ENCODE measurements around the gene FBN2.

FBN2 gene

DNA sequence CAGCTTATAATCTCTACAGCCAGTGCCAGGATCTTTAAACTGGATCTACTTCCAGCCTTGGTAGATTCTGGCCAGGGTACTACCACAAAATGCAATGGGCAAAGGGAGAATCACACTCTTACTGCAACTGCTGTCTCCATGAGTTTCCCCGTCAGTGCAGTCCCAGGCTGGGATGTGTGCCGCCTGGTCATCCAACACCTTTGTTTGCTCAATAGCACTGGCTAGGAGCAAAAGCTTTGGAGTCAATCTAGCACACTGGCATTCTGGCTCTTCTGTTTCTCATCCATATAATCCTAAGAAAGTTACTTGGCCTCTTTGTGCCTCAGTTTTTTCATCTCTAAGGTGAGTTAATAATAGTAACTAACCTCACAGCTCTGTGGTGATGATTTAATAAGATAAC, 96.9 kb downstream of the FBN2 start:
- Mint-ChIP-seq H3K36me3 (ENCODE audit: low read depth) (no peaks in the 10 kb centered on the region), H3K4me1 (ENCODE audit: low read depth) (no peaks in the 10 kb centered on the region), H3K27ac (no peak overlapping the region), H3K9me3 (no peaks in the 10 kb centered on the region), H3K27me3 (ENCODE audit: low read depth) (no peaks in the 10 kb centered on the region), H3K4me3 (no peak overlapping the region)

DNA sequence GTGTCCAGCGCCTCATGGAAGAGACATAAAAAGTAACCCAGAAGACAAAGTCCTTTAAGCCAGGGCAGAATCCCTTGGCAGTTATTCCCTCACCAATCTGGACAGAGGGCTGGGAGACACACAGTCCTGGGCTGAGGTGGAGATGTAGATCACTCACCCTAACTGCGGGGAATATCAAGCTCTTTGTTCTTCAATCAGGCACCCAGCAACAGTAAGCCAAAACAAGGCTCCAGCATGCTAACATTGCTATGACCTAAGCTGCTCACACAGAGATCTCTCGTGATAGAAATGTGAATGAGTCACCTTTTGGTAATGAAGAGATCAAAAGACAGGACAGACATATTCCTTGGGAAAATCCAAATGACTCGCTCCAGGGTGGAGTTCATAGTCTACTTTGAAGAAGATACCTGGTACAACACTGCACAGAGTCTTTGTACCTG, 101.3 kb downstream of the FBN2 start:
- Mint-ChIP-seq H3K9me3 (no peaks in the 10 kb centered on the region), H3K27ac (no peak overlapping the region), H3K27me3 (ENCODE audit: low read depth) (no peaks in the 10 kb centered on the region), H3K4me1 (ENCODE audit: low read depth) (no peaks in the 10 kb centered on the region), H3K4me3 (no peak overlapping the region), H3K36me3 (ENCODE audit: low read depth) (no peaks in the 10 kb centered on the region)

DNA sequence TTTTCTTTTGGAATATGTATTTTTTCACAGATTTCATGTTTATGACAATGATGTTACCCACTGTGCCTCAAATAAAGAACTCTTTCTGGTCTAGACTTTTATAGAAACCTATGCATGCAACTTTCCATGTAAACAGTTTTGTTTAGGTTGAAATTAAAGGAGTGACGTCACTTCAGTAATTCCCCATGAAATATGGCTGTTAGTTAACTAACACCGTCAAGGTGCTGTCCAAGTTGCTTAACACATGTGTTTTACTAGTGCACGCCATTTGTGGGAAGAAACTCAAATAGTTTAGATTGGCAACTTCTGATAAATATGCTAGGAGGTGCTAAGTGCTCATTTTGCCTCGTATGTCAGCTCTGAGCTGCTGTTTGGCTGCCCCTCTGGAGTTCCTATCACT, 102.2 kb downstream of the FBN2 start:
- Mint-ChIP-seq H3K36me3 (ENCODE audit: low read depth) (no peaks in the 10 kb centered on the region), H3K27ac (no peak overlapping the region), H3K9me3 (no peaks in the 10 kb centered on the region), H3K4me3 (no peak overlapping the region), H3K27me3 (ENCODE audit: low read depth) (no peaks in the 10 kb centered on the region), H3K4me1 (ENCODE audit: low read depth) (no peaks in the 10 kb centered on the region)

DNA sequence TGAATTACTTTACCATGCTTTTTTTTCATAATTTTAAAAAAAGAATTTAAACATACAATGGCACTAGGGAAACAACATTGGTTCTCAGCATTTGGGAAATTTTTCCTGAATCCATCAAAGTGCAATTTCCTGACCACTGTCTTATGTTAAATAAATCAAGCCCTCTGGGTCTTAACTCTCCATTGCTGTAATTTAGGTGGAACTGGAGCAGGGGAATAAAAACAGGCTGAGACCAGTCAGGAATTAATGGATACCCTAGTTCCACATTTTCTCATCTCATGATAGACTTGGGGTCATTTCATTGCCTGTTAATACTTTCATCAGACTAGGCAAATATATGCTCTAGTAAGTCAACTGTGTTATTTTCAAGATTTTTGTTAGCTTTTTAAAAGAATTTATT, 103.1 kb downstream of the FBN2 start:
- Mint-ChIP-seq H3K36me3 (ENCODE audit: low read depth) (no peaks in the 10 kb centered on the region), H3K4me3 (no peak overlapping the region), H3K9me3 (no peaks in the 10 kb centered on the region), H3K27ac (no peak overlapping the region), H3K27me3 (ENCODE audit: low read depth) (no peaks in the 10 kb centered on the region), H3K4me1 (ENCODE audit: low read depth) (no peaks in the 10 kb centered on the region)

DNA sequence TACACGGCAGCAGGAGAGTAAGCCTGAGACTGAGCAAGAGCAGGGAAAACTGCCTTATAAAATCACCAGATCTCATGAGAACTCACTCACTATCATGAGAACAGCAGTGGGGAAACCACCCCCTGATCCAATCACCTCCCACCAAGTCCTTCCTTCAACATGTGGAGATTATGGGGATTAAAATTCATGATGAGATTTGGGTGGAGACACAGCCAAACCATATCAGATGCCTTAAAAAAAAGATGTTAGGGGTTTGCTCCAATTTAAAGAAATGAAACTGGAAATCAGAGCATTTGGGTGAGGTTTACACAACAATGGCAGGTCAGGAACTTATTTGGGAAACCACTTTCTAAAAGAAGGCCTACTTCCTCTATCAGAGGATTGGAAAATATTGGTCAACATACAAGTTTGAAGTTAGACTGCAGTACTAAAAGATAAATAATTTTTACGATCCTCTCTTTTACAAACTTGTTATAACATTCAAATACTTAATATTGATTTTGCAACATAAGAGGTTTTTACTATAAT, 105.1 kb downstream of the FBN2 start:
- no peaks in the 10 kb centered on the region for H3K9me3 Mint-ChIP-seq
- H3K4me1 Mint-ChIP-seq (ENCODE audit: low read depth): no peaks in the 10 kb centered on the region
- no peaks in the 10 kb centered on the region for H3K36me3 Mint-ChIP-seq (ENCODE audit: low read depth)
- no peak overlapping the region for H3K4me3 Mint-ChIP-seq
- no peaks in the 10 kb centered on the region for H3K27me3 Mint-ChIP-seq (ENCODE audit: low read depth)
- no peak overlapping the region for H3K27ac Mint-ChIP-seq

DNA sequence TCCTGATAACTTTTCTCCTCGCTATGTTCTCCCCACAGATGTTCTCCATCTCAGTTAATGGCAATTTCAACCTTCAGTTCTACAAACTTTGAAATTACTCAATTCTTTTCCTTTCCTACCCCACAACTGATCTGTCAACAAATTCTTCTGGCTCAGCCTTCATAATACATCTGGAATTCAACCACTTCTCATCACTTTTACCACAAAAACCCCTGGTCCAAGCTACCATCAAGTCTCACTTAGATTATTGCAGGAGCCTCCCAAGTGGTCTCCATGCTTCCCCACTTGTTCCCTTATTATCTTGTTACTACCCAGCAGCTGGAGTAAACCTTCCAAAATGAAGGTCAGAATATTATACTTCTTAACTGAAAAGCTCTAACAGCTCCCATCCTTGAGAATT, 110.1 kb downstream of the FBN2 start:
- Mint-ChIP-seq H3K36me3 (ENCODE audit: low read depth) (no peaks in the 10 kb centered on the region), H3K4me1 (ENCODE audit: low read depth) (no peaks in the 10 kb centered on the region), H3K27me3 (ENCODE audit: low read depth) (no peaks in the 10 kb centered on the region), H3K27ac (no peak overlapping the region), H3K9me3 (no peaks in the 10 kb centered on the region), H3K4me3 (no peak overlapping the region)

DNA sequence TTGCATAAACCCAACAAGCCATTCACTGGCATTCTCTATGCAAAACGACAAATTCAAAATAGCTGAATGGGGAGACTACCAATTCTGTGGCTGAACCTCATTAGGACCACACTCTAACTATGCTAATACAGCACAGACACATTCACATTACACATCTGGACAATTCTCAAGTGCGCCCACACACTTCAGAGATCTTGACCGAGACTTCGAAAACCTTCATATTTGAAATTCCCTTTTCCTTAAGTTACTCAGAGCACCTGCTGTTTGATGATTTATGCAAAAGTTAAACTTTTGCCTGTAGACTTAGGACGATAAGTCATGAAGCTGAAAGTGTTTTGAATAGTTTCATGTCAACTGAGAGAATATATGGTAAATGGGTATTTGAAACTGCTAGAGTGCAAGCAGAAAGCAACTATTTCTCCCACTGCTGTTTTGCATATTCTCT, 111.9 kb downstream of the FBN2 start:
- no peak overlapping the region for H3K4me3 Mint-ChIP-seq
- H3K9me3 Mint-ChIP-seq: no peaks in the 10 kb centered on the region
- no peaks in the 10 kb centered on the region for H3K36me3 Mint-ChIP-seq (ENCODE audit: low read depth)
- H3K27ac Mint-ChIP-seq: no peak overlapping the region
- H3K27me3 Mint-ChIP-seq (ENCODE audit: low read depth): no peaks in the 10 kb centered on the region
- no peaks in the 10 kb centered on the region for H3K4me1 Mint-ChIP-seq (ENCODE audit: low read depth)

DNA sequence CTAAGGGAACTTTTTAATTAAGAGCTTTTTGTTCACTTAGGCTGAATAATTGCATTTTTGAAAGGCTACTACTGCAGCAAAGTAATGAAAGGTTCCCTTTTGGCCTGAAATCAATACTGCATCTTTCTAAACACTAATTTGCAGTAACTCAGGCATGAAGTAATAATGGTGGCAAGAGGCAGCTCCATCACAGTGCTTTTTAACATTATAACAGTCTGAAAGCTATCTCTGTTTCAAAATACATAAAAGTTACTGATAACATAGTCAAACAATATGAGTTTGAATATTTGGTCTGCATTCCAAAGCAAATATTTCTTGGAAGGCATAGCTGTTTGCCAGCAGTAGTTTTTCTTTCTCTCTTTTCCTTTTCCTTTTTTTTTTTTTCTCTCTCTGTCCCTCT, 113.4 kb downstream of the FBN2 start:
- H3K9me3 Mint-ChIP-seq: no peaks in the 10 kb centered on the region
- H3K27me3 Mint-ChIP-seq (ENCODE audit: low read depth): no peaks in the 10 kb centered on the region
- no peak overlapping the region for H3K4me3 Mint-ChIP-seq
- H3K36me3 Mint-ChIP-seq (ENCODE audit: low read depth): no peaks in the 10 kb centered on the region
- H3K4me1 Mint-ChIP-seq (ENCODE audit: low read depth): no peaks in the 10 kb centered on the region
- H3K27ac Mint-ChIP-seq: no peak overlapping the region

DNA sequence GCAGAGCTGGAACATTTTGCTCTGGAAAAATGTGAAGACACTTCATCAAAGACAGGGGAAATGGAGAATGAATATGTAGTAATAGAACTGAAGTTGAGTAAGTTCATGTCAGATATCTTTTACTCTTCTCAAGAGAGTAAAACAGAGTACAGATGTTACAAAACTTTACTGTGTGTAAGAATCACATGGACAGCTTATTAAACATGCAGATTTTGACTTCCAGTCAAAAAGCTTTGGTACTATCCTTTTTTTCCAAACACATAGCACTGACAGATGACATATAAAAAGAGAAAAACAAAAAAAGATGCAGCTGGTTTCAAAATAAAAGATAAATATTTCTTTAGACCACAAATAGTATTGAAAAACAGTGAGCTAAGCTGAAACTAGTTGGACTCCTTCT, 115.4 kb downstream of the FBN2 start:
- no peaks in the 10 kb centered on the region for H3K27me3 Mint-ChIP-seq (ENCODE audit: low read depth)
- no peak overlapping the region for H3K4me3 Mint-ChIP-seq
- no peaks in the 10 kb centered on the region for H3K4me1 Mint-ChIP-seq (ENCODE audit: low read depth)
- H3K27ac Mint-ChIP-seq: no peak overlapping the region
- H3K36me3 Mint-ChIP-seq (ENCODE audit: low read depth): no peaks in the 10 kb centered on the region
- no peaks in the 10 kb centered on the region for H3K9me3 Mint-ChIP-seq

DNA sequence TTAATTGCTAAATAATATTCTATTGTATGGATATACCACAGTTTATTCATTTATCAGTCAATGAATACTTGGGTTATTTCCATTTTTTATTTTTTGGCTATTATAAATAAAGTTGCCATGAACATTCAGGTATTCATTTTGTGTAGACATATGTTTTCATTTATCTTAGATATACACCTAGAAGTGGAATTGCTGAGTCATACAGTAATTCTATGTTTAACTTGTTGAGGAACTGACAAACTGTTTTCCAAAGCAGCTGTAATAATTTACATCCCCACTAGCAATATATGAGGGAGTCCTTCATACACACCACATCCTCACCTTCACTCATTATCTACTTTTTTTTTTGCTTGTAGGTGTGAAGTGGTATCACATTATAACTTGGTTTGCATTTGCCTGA, 123.6 kb downstream of the FBN2 start:
- H3K4me1 Mint-ChIP-seq (ENCODE audit: low read depth): no peaks in the 10 kb centered on the region
- H3K4me3 Mint-ChIP-seq: no peak overlapping the region
- no peaks in the 10 kb centered on the region for H3K36me3 Mint-ChIP-seq (ENCODE audit: low read depth)
- no peak overlapping the region for H3K27ac Mint-ChIP-seq
- no peaks in the 10 kb centered on the region for H3K9me3 Mint-ChIP-seq
- no peaks in the 10 kb centered on the region for H3K27me3 Mint-ChIP-seq (ENCODE audit: low read depth)

DNA sequence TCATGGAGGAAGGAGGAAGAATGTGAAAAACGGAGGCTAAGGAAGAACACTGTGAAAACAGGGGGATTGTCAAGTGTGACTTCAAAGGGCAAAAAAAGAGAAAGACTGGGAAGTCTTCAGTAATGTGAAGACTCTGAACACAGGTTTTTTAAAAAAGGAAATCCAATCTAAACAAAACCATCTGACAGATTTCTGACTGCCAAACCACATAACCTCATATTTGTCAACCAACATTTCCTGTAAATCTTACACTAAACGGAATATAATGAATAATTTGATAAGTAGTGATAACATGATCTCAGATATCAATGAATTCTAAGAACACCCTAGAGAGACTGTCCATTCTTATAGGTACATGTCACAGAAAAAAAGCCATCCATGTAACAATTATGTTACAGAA, 124.7 kb downstream of the FBN2 start:
- no peaks in the 10 kb centered on the region for H3K9me3 Mint-ChIP-seq
- H3K4me1 Mint-ChIP-seq (ENCODE audit: low read depth): no peaks in the 10 kb centered on the region
- H3K36me3 Mint-ChIP-seq (ENCODE audit: low read depth): no peaks in the 10 kb centered on the region
- H3K27ac Mint-ChIP-seq: no peak overlapping the region
- H3K27me3 Mint-ChIP-seq (ENCODE audit: low read depth): no peaks in the 10 kb centered on the region
- no peak overlapping the region for H3K4me3 Mint-ChIP-seq

DNA sequence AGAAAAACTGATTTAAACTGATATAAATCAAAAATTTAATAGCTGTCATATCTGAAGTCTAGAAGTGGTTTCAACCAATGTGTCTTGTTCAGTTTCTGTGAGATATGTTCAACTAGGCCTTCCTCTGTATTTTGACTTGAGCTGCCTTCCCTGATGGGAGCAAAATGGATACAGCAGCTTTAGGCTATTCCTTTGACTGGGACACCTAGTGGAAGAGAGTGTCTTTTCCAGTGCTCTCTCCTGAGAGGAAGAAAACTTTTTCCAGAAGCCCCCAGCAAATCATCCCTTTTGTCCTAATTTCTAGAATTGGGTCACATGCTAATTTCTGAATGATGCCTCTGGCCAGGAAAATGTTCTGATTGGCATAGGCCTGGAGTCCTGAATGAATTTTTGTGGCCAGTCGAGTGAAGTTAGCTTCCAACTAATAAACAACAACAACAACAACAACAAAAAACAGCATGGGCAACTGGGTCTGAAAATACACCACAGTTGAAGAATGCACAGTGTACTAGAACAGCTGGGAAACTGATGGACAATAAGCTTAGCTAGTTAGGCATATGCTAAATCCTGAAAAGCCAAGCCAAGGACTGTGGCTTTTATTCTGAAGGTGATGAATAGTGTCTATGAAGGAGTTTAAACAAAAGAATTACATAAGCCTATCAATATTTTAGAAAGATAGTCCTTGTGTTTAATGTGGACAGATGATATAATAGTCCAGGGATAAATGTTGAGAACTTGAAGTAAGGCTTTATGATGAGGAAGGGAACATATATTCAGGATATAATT, 125.7 kb downstream of the FBN2 start:
- Mint-ChIP-seq H3K27me3 (ENCODE audit: low read depth) (no peaks in the 10 kb centered on the region), H3K9me3 (no peaks in the 10 kb centered on the region), H3K36me3 (ENCODE audit: low read depth) (no peaks in the 10 kb centered on the region), H3K27ac (no peak overlapping the region), H3K4me3 (no peak overlapping the region), H3K4me1 (ENCODE audit: low read depth) (no peaks in the 10 kb centered on the region)

DNA sequence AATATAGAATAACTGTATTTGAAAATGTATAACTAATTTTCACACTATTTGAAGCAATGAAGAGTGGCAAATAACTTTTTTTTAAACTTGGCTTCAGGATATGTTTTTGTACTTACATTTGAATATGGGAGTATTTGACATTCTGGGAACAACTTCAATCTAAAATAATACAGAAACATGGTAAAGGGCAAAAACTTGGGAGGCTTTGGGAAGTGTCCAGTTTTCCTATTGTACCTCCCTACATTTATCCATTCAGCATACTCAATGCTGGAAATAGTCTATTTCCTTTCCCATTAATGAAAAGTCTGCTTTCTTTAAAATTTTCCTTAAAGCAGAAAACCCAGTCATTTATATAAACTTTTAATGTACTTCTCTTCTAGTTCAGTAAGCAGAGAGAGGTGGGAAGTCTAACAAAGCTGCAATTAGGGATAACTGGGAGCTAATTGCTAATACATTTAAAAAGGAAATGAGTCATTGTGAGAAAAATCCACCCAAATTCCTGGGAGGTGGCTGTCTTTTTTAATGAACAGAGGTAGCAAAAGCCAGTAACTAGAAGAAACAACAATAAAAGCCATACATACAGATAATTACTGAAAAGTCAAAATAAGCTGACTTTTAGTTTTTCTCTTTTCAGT, 128.8 kb downstream of the FBN2 start:
- H3K27ac Mint-ChIP-seq: no peak overlapping the region
- H3K27me3 Mint-ChIP-seq (ENCODE audit: low read depth): no peaks in the 10 kb centered on the region
- no peaks in the 10 kb centered on the region for H3K9me3 Mint-ChIP-seq
- H3K36me3 Mint-ChIP-seq (ENCODE audit: low read depth): no peaks in the 10 kb centered on the region
- no peak overlapping the region for H3K4me3 Mint-ChIP-seq
- H3K4me1 Mint-ChIP-seq (ENCODE audit: low read depth): no peaks in the 10 kb centered on the region

DNA sequence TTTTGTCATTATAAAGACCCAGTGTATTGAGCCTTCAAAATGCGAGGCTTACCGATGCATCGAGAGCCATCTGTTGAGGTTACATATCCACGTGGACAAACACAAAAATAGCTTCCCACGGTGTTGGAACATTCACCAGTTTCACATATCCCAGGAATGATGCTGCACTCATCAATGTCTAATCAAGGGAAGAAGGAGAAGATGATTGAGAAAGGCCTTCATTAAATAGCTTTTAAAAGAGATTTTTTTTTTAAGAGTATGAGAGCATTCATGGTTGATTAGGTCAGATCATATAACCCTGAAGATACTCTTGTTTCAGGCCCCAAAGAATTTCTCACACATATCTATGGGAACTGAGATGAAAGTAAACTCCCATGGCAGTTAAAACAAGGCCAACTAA, 129.4 kb downstream of the FBN2 start:
- H3K9me3 Mint-ChIP-seq: no peaks in the 10 kb centered on the region
- no peaks in the 10 kb centered on the region for H3K27me3 Mint-ChIP-seq (ENCODE audit: low read depth)
- H3K4me1 Mint-ChIP-seq (ENCODE audit: low read depth): no peaks in the 10 kb centered on the region
- no peak overlapping the region for H3K4me3 Mint-ChIP-seq
- H3K27ac Mint-ChIP-seq: no peak overlapping the region
- H3K36me3 Mint-ChIP-seq (ENCODE audit: low read depth): no peaks in the 10 kb centered on the region

DNA sequence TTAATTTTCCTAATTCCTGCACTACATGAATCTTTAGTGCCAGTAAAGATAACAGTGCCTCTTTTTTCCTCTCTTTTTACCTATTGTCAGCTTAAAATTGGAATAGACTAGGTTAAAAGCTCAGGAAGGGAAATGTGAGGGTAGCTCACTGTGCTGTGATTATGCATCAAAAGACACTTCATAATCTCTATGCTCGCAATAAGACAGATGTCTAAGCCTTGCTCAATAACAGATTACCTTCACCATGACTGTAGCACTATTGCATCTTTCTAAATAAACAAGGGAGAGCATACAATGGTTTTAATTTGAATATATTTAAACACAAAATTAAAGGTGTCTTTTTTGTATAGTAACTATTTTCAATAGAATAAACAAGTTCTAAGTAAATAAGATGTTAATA, 130.1 kb downstream of the FBN2 start:
- no peaks in the 10 kb centered on the region for H3K9me3 Mint-ChIP-seq
- H3K27ac Mint-ChIP-seq: no peak overlapping the region
- H3K4me3 Mint-ChIP-seq: no peak overlapping the region
- H3K27me3 Mint-ChIP-seq (ENCODE audit: low read depth): no peaks in the 10 kb centered on the region
- H3K36me3 Mint-ChIP-seq (ENCODE audit: low read depth): no peaks in the 10 kb centered on the region
- no peaks in the 10 kb centered on the region for H3K4me1 Mint-ChIP-seq (ENCODE audit: low read depth)

Data from T-helper 1 cell treated with Interleukin-12 subunit alpha and Interleukin-12 subunit beta and Interleukin-4 antibody, amounts not matched to agents 30 μg/mL and 1 μg/mL, for 36 hours (primary cell).